Measurements from ENCODE around the gene MSL2.
"Not testable (repeated sequence)": the region's sequence is repeated elsewhere in the genome, so short reads cannot be mapped to it uniquely, and the experiment has no call there.

MSL2 gene

GRCh38 chr3:136196401-136197158 lies 445 bp upstream of the MSL2 start:
- H3K4me3 ChIP-seq (ENCODE audit: low read length) = peak overlapping the region; percentile 94
- TF ChIP-seq CTCF (conservative IDR thresholded peaks at IDR 0.05; ENCODE audit: low read length) = no peak
- DNase-seq (ENCODE audit: low read depth) = peak; percentile 99

GRCh38 chr3:136195258-136196063 lies 674 bp downstream of the MSL2 start:
- H3K4me3 ChIP-seq (ENCODE audit: low read length) = peak overlapping the region; percentile 94
- no peak for TF ChIP-seq CTCF (conservative IDR thresholded peaks at IDR 0.05; ENCODE audit: low read length)
- DNase-seq (ENCODE audit: low read depth) = peak; percentile 72

GRCh38 chr3:136194409-136195257 lies 1.5 kb downstream of the MSL2 start:
- peak; percentile 11; the same call in 1 of the 2 replicates for TF ChIP-seq CTCF (conservative IDR thresholded peaks at IDR 0.05; ENCODE audit: low read length)
- H3K4me3 ChIP-seq (ENCODE audit: low read length) = peak overlapping the region; percentile 94
- DNase-seq (ENCODE audit: low read depth) = no peak

GRCh38 chr3:136193278-136194054 lies 2.7 kb downstream of the MSL2 start:
- no peak for TF ChIP-seq CTCF (conservative IDR thresholded peaks at IDR 0.05; ENCODE audit: low read length)
- H3K4me3 ChIP-seq (ENCODE audit: low read length) = peak overlapping the region; percentile 94
- DNase-seq (ENCODE audit: low read depth) = no peak

GRCh38 chr3:136192831-136193230 lies 3.3 kb downstream of the MSL2 start:
- DNase-seq (ENCODE audit: low read depth) = no peak
- H3K4me3 ChIP-seq (ENCODE audit: low read length) = peak overlapping the region; percentile 94
- TF ChIP-seq CTCF (conservative IDR thresholded peaks at IDR 0.05; ENCODE audit: low read length) = no peak

- H3K4me3 ChIP-seq (ENCODE audit: low read length) = peak overlapping the region; percentile 94
Measured at GRCh38 chr3:136192195-136192594, 3.9 kb downstream of the MSL2 start.

More at GRCh38 chr3:136192195-136192594, 3.9 kb downstream of the MSL2 start:
- DNase-seq (ENCODE audit: low read depth) = not testable (repeated sequence)

Measured in AG10803 (cell line).